Keratinocyte (primary cell): ENCODE data around the gene ZNF460.

ENCODE experiments used
- EZH2 ChIP-seq: IDR thresholded peaks from one replicate; pipeline ENCODE4 v1.6.1; 2012; ENCODE audit warnings: inconsistent platforms, mild to moderate bottlenecking, low read length, moderate library complexity
- TF ChIP-seq, protein P1 (sequence below), 3 experiments: IDR thresholded peaks in 1 of 3; conservative IDR thresholded peaks in 1 of 3; optimal IDR thresholded peaks in 1 of 3; 2 replicates in 2 of 3; 3 replicates in 1 of 3; pipeline versions ENCODE3 to v1.5.1; 2011; ENCODE audit warnings: low read length in 3 of 3, mild to moderate bottlenecking in 3 of 3, moderate library complexity in 2 of 3, control low read depth in 1 of 3, inconsistent platforms in 1 of 3; ENCODE audit not compliant: insufficient read depth in 2 of 3; ENCODE audit errors: extremely low read depth in 1 of 3

DNA sequence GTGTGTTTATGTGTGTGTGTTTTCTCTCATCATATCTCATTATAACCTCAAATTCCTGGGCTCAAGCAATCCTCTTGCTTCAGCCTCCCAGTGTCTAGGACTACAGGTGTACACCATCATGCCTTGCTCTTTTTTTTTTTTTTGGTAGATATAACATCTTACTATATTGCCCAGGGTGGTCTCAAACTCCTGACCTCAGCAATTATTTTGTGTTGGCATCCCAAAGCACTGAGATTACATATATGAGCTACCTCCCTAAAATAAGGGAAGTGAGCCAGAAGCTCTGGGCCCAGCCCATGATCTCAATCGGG, 39.5 kb downstream of the ZNF460 start:
- TF ChIP-seq, protein P1, sequence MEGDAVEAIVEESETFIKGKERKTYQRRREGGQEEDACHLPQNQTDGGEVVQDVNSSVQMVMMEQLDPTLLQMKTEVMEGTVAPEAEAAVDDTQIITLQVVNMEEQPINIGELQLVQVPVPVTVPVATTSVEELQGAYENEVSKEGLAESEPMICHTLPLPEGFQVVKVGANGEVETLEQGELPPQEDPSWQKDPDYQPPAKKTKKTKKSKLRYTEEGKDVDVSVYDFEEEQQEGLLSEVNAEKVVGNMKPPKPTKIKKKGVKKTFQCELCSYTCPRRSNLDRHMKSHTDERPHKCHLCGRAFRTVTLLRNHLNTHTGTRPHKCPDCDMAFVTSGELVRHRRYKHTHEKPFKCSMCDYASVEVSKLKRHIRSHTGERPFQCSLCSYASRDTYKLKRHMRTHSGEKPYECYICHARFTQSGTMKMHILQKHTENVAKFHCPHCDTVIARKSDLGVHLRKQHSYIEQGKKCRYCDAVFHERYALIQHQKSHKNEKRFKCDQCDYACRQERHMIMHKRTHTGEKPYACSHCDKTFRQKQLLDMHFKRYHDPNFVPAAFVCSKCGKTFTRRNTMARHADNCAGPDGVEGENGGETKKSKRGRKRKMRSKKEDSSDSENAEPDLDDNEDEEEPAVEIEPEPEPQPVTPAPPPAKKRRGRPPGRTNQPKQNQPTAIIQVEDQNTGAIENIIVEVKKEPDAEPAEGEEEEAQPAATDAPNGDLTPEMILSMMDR (optimal IDR thresholded peaks at IDR 0.05 in 1 of 3, IDR thresholded peaks at IDR 0.05 in 1 of 3, conservative IDR thresholded peaks at IDR 0.05 in 1 of 3; ENCODE audit: extremely low read depth in 1 of 3, insufficient read depth in 2 of 3, low read length in 3 of 3), result no peak
- TF ChIP-seq EZH2, result no peak
